ENCODE data around the gene NUDC. TPM values are rescaled to one million over a fixed set of nuclear protein-coding genes. Genes with fewer than 3 reads are reported as not detected.

The NUDC gene
- total and polyA plus RNA-seq, 10 of the 15 experiments (the other 5 are each of a cell fraction or from before 2014, with no cell fraction given): 5.5 to 227 (median 67.4) TPM

- POLR2A ChIA-PET: no interaction called here
- Histone ChIP-seq H3K79me2 (ENCODE audit: control insufficient read depth, insufficient read depth, low read length) (peaks cover 2% of the 10 kb centered on the region; the same call in 1 of the 2 replicates), H3K4me3 (no peak overlapping the region), H3K9ac (ENCODE audit: control insufficient read depth, insufficient read depth, low read length) (no peak overlapping the region), H3K27ac (ENCODE audit: control insufficient read depth, insufficient read depth) (no peak overlapping the region), H3K9me3 (replicated peaks; ENCODE audit: control insufficient read depth, insufficient read depth, low read length) (no peaks in the 10 kb centered on the region), H3K36me3 (ENCODE audit: control insufficient read depth in 2 of 2, insufficient read depth in 2 of 2, low read length in 1 of 2) (peaks cover 15 to 35% of the 10 kb centered on the region in 2 experiments), H2AFZ (ENCODE audit: control insufficient read depth, low read depth, low read length) (no peak overlapping the region), H4K20me1 (ENCODE audit: control insufficient read depth, insufficient read depth) (no peaks in the 10 kb centered on the region; the same call in 1 of the 2 replicates), H3K27me3 (replicated peaks in 1 of 2; ENCODE audit: control insufficient read depth in 2 of 2, insufficient read depth in 2 of 2, low read length in 1 of 2) (no peaks in the 10 kb centered on the region), H3K4me1 (ENCODE audit: control insufficient read depth, insufficient read depth, low read length) (no peaks in the 10 kb centered on the region), H3K4me2 (ENCODE audit: control insufficient read depth, insufficient read depth) (no peak overlapping the region)
- intact Hi-C loops (cut with micrococcal nuclease; ENCODE audit: unreplicated experiment): no loop called here
- CTCF ChIA-PET: no interaction called here
- TF ChIP-seq PML (IDR thresholded peaks at IDR 0.05; ENCODE audit: low read length): no peak
- no peak for TF ChIP-seq POLR2A (IDR thresholded peaks at IDR 0.05; ENCODE audit: low read depth, low read length)
- TF ChIP-seq FOXM1 (IDR thresholded peaks at IDR 0.05; ENCODE audit: low read depth, low read length): no peak
- no peak for TF ChIP-seq MLLT1 (IDR thresholded peaks at IDR 0.05)
- no peak for TF ChIP-seq ATF3 (IDR thresholded peaks at IDR 0.05; ENCODE audit: borderline replicate concordance, extremely low read depth, low read depth, low read length)
- TF ChIP-seq HSF1 (IDR thresholded peaks at IDR 0.05; ENCODE audit: low read depth, low read length): no peak
- no peak for TF ChIP-seq KLF5 (IDR thresholded peaks at IDR 0.05; ENCODE audit: partially characterized antibody)
- TF ChIP-seq STAT3 (IDR thresholded peaks at IDR 0.05; ENCODE audit: low read depth, low read length): no peak
- no peak for TF ChIP-seq JUND (IDR thresholded peaks at IDR 0.05; ENCODE audit: low read depth, low read length)
- no peak for TF ChIP-seq REST (IDR thresholded peaks at IDR 0.05; ENCODE audit: low read depth, low read length)
- TF ChIP-seq BRCA1 (IDR thresholded peaks at IDR 0.05; ENCODE audit: low read depth, low read length): no peak
- no peak for TF ChIP-seq RFX5 (IDR thresholded peaks at IDR 0.05; ENCODE audit: low read depth, low read length)
- no peak for TF ChIP-seq FOS (IDR thresholded peaks at IDR 0.05; ENCODE audit: borderline replicate concordance, extremely low read depth, insufficient read length)
- TF ChIP-seq NFXL1 (IDR thresholded peaks at IDR 0.05; ENCODE audit: borderline replicate concordance): no peak
- no peak for TF ChIP-seq MXI1 (IDR thresholded peaks at IDR 0.05; ENCODE audit: low read depth, low read length)
- no peak for TF ChIP-seq ZBED1 (IDR thresholded peaks at IDR 0.05; ENCODE audit: borderline replicate concordance)
- SMC1A ChIA-PET (ENCODE audit: uncharacterized antibody, unreplicated experiment): no interaction called here
- RAD21 ChIA-PET (ENCODE audit: unreplicated experiment): no interaction called here
- no peak for DNase-seq (ENCODE audit: low read depth, low spot score)
- no peak for FAIRE-seq
- no TSS peak for BruUV-seq (replicated peaks)
- in situ Hi-C loops (cut with MboI): no loop called here
- 94% methylated on average over 12 of the region's 12 CpGs for WGBS (ENCODE audit: insufficient coverage, insufficient replicate concordance, low lambda C conversion rate, missing lambda C conversion rate)
- no peak for ATAC-seq
Measured at GRCh38 chr1:26942656-26943055, 21.1 kb downstream of the NUDC start.

All from GM12878 (cell line).